HG03354 (cell line): ENCODE data around the gene NTRK2.

Experiments used
- ATAC-seq: cut with Tn5 transposase; IDR thresholded peaks from one replicate; pipeline ENCODE4 v1.9.1; 2021; ENCODE audit warnings: mild to moderate bottlenecking; ENCODE audit not compliant: unreplicated experiment, poor library complexity, severe bottlenecking

NTRK2 gene

GRCh38 chr9:85027870-85028269, 358.3 kb downstream of the NTRK2 start:
- ATAC-seq: no peak

GRCh38 chr9:85030316-85030715, 360.8 kb downstream of the NTRK2 start:
- no peak for ATAC-seq

- ATAC-seq: no peak
Measured at GRCh38 chr9:85036496-85036895, 367.0 kb downstream of the NTRK2 start.

GRCh38 chr9:85038061-85038460, 368.5 kb downstream of the NTRK2 start:
- no peak for ATAC-seq

GRCh38 chr9:85038824-85039608, 369.5 kb downstream of the NTRK2 start:
- no peak for ATAC-seq

DNA sequence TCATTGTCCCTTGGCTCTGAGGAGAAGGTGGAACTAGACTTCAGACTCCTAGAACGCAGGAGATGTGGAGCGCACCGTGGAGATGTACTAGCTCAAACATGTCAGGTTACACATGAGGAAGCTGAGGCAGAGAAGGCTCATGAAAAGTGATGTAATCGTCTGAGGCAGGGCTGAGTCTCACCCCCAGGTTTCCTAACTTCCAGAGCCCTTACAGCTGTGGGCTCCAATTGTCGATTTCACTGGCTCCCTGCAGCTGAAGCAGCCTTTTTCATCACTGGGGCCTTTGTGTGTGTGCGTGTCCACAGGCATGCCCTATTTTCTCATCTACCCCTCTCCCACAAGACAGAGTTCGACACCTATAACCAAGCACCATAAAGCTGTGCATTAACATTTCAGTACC, 370.6 kb downstream of the NTRK2 start:
- ATAC-seq: no peak

DNA sequence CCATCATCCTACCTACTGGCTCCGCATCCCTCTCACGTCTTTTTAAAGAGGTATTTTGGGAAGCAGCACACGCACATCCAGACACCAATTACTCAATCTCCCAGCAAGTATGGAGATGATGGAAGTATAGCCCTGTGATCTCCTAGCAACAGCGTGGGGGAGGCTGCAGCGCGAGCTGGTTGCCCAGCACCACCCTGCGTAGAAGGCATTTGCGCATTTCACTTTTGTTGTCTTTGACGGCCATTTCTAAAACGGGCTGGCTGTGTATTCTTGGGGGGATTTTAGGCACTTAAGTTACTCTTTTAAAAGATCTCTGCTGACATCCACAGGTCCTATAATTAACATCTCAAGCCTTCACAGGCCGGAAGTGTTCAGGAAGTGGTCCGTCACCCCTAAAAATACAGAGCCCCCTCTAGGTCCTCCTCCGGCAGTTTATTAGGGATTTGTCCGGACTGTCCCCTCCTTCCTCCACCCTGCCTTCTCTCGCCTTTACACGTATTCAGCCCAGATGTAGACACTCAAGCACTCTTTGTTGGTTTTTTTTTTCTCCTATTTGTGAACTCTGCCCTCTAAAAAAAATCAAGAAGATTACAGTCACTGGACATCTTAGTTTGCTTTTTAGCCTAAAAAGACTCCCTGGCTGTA, 371.4 kb downstream of the NTRK2 start:
- ATAC-seq: no peak

GRCh38 chr9:85041466-85042137, 372.1 kb downstream of the NTRK2 start:
- ATAC-seq: no peak

GRCh38 chr9:85042981-85043647, 373.6 kb downstream of the NTRK2 start:
- no peak for ATAC-seq

GRCh38 chr9:85045271-85045670, 375.7 kb downstream of the NTRK2 start:
- ATAC-seq: no peak

DNA sequence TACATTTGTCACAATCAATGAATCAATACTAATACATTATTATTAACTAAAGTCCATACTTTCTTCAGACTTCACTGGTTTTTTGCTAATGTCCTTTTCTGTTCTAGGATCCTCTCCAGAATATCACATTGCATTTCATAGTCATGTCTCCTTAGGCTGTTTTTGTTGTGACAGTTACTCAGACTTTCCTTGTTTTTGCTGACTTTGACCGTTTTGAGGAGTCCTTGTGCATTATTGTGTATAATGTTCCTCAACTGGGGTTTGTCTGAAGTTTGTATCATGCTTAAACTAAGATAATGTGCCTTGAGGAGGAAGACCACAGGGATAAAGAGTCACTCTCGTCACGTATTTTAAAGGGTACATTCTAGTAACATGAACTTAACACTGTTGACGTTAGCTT, 376.9 kb downstream of the NTRK2 start:
- no peak for ATAC-seq

- no peak for ATAC-seq
Measured at GRCh38 chr9:85053206-85053786, 383.8 kb downstream of the NTRK2 start.

DNA sequence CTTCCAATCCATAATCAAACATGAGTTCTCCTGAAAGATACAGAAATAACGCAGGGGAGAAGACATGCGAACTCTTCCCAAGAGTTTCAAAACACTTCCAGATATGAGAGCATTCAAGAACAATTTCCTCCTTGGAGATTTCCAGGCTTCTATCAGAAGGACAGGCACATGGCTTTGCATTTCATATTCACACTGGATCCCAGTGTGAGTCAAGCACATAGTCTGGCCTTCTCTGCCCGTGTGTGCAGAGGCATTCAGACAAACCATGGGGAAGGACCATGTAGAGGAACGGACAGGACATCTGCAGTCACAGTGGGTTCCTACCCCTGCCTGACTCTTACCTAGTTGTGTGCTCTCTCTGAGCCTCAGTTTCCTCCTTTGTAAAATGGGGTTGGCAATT, 384.5 kb downstream of the NTRK2 start:
- ATAC-seq: no peak

GRCh38 chr9:85055506-85056202, 386.1 kb downstream of the NTRK2 start:
- ATAC-seq: peak; percentile 46

- ATAC-seq: peak; percentile 52
Measured at GRCh38 chr9:85056203-85056572, 386.7 kb downstream of the NTRK2 start.

- no peak for ATAC-seq
Measured at GRCh38 chr9:85061969-85062368, 392.4 kb downstream of the NTRK2 start.

GRCh38 chr9:85062385-85063022, 393.0 kb downstream of the NTRK2 start:
- no peak for ATAC-seq

DNA sequence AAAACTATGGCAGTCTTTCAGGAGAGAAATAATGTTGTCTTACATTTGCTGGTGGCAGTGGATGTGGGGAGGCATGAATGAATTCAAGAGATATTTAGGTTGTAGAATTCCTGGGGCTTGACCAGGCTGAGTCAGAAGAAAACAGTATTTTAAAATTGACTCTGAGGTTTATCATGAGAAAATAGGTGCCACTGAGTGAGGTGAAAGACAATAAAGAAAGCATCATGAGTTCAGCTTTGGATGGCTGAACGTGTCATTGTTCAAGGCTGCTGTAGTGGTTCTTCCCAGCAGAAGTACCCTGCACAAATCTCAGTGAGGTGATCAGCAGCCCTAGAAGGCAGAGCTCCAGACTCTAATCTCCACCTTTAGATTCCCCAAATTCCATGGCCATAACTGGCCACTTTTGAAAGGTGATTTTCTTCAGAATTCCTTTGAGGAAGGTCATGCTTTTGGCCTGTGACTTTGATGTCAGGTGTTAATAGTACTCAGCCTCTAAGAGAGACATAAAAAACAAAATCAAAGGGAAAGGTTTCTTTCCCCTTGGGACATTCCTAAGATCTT, 395.4 kb downstream of the NTRK2 start:
- no peak for ATAC-seq

DNA sequence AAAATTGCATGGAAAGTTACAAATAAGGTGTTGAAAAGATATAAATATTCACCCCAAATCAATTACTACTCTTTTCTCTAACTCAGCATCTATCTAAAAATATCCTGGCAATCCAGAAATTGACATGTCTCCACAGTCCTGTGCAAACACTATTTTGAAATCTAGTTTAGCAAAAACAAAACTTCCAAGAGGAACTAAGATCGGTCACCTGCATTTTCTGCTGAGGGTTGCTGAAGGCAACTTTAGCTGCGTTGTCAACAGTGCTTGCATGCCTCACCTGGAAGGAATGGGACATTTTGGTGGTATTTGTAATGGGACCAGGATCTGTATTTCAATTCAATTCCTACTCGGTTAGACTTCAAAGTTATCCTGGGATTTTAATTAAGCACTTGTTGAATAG, 398.3 kb downstream of the NTRK2 start:
- ATAC-seq: no peak
